Measurements from ENCODE around the gene VSIG1.

The VSIG1 gene

GRCh38 chrX:108064613-108065012, 19.7 kb downstream of the VSIG1 start:
- DNase-seq = no peak

DNA sequence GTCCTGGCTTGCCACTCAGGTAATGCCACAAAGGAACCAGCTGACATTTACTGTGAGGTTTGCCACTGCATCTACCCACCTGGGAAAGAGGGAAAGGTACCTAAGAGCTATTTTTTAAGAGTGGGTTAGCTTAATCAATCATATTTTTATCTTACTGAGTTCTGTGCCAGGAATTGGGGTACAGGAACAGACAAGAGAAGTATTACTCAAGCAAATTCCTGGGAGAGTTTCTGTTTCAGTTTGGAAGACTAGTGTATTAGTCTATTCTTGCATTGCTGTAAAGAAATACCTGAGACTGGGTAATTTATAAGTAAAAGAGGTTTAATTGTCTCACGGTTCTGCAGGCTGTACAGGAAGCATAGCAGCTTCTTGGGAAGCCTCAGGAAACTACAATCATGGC, 23.3 kb downstream of the VSIG1 start:
- DNase-seq = no peak

GRCh38 chrX:108070891-108071290, 26.0 kb downstream of the VSIG1 start:
- no peak for DNase-seq

DNA sequence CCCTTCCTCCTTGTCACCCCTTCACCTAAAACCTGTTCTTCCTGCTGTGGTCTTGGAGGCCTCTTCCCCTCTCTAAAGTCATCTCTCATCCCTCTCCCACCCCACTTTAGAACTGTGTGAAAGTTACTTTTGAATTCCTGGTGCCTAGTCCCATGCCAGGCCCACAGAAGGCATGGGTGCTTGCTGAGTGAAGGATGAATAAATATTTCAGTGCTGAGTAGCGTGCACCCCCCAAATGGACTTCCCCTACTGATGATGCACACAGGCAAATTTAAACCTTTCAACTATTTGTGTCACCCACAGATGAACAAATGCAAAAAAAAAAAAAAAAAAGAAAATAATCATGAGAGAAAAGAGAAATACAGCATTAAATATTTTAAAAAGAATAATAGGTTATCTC, 26.7 kb downstream of the VSIG1 start:
- DNase-seq = no peak

- no peak for DNase-seq
Observed at GRCh38 chrX:108072746-108073145, 27.9 kb downstream of the VSIG1 start.

DNA sequence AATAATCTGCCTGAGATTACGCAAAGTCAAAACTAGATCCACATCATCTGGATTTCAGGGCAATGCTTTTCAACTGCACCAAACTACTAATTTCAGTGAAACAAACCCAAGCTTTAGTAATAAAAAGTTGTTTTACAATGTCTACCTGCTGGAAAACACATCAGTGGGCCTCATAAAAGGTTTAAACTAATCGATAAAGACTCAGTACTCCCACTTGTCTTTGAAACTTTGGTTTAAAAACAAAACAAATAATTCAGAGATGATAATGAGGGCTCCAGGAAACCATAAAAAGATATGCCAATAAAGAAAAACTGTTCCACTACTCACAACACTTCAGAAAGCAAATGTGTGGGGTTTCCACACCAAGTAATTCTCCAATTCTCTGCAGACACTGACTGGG, 36.2 kb downstream of the VSIG1 start:
- no peak for DNase-seq

- no peak for DNase-seq
Observed at GRCh38 chrX:108087792-108088191, 42.9 kb downstream of the VSIG1 start.

DNA sequence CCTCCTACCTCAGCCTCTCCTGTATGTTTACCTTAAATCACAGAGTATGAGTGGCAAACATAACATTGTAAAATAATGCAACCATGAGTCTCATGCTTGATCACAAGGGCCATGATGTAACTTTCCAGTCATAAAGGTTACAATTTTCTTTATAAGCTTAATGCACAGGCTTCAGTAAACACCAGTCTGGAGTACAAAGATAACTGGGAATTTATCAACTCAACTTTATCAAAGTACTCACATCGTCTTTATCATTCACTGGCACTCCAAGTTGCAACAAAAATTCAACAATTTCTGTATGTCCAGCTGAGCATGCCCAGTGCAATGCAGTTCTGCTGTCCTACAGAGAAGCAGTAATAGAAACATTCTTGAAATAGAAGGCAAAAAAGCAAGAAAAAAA, 43.6 kb downstream of the VSIG1 start:
- DNase-seq = no peak

DNA sequence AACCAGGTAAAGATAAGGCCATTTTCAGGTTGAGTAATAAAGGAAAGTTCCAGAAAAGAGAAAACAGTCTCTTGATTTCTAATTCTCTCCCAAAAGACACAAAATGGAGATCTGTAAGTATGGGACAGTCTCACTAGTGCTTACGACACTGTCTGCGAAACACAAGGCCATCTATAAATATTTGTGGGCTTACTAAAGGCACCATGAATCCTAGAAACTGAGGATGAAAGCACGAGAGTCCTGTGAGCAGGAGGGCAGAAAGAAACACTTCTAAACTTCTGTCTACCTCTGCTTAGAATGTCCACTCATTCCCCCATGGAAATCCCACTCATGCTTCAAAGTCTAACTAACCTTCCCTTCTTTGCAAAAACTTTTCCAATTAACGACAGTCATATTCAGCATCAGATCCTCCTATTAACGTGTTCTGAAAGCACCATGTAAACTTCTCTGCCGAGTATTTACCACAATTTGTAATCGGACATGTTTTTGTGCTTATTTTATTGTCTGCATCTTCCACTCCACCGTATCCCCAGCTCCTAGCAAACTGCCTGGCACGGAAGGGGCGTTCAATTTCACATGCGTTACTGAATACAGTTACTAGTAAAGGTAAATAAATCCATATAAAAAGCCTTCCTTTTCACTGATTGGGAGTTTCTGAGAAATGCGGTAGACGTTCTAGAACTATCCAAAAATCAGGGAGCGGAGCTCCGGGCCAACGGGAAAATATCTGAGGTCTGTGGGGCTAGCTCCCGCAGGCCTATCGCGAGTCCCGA, 45.8 kb downstream of the VSIG1 start:
- DNase-seq = no peak

DNA sequence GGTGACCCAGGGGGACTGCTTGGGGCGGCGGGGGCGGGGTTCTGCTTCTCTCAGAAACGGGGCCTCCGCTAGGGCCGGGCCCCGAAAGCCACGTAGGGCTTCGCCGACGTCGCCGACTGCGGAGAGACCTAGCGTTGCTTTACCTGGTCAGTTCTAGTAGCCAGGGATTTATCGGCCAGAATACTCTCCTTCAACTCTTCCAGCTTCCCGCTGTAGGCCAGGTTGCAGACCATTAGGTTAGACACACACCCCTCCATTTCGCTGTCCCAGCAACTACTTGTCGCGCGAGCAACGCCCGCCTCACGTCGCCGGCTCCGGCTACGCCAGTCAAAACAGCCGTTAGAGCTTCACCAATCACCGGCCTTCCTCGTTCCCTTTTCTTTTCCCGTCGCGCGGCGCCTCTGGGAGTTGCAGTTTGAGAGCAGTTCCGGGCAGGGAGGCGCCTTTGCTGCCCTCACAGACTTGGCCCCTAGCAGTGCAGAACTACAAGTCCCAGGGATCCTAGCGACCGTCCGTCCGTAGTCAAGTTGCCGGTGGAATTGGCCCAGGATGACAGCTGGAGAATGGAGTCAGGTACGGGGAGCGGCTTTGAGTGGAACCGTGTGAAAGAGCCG, 46.5 kb downstream of the VSIG1 start, which contains the start of the genes ATG4A and PSMD10:
Gene ATG4A, plus strand, starts transcription at position 515 of the 614 bp plus-strand sequence. Its CDS starts 49 bp downstream, at position 564.
Gene PSMD10, minus strand, starts transcription at position 279 of the 614 bp plus-strand sequence. Its CDS starts 22 bp downstream, at position 257.
- peak; percentile 95 for DNase-seq

GRCh38 chrX:108091878-108092291, 47.0 kb downstream of the VSIG1 start:
- DNase-seq = peak; percentile 75

- no peak for DNase-seq
Observed at GRCh38 chrX:108097380-108097779, 52.5 kb downstream of the VSIG1 start.

DNA sequence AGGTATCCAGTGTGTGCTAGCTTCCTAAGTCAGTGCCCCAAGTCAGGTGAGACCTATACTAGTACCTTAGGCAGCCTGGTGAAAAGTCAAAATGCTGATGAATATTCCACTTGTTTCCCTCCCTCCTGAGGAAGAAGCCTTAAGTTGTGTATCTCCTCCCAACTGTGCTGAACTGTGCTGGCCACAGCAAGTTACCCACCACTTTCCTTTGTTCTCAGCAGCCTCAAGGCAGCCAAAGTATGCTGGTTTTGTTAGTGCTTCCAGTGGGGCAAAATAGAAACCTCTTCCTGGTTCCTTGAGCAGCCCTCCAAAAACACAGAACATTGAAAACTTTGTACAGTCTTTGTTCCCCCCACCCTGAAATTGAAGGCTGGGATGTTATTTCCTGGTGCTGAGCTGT, 60.6 kb downstream of the VSIG1 start:
- DNase-seq = no peak

DNA sequence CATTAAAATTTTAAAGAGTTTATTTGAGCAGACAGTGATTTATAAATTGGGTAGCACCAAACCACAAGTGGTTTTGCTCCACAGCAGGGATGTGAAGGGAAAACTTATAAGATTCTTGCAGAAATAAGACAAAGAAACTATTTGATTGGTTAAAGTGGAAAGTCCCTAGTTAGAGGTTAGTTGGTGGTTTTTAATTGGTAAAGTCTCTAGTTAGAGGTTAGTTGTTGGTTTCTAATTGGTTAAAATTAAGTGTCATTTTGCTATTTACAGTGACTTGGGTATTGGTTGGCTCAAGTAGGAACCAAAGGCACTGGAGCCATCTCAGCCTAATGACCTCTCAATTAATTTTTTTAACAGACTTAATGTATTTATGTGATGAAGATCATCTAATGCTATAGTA, 69.7 kb downstream of the VSIG1 start:
- no peak for DNase-seq

GRCh38 chrX:108117988-108118387, 73.1 kb downstream of the VSIG1 start:
- DNase-seq = peak; percentile 0

DNA sequence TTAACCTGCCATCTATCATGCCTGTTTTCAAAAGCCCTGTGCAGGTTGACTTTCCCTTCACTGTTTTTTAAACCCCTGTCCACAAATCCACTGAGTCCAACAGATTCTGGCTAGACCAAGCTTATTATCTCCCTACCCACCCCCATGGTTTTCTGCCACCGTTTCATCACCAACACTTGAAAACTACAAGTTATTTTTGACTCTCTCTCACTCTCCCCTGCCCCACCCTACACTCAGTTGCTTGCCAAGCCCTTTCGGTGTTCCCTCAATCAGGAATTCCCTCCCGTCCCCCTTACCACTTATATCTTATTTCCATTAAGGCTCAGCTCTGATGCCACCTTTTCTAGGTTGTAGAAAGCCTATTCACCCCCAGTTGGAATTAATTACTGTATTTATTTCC, 76.4 kb downstream of the VSIG1 start:
- DNase-seq = no peak

DNA sequence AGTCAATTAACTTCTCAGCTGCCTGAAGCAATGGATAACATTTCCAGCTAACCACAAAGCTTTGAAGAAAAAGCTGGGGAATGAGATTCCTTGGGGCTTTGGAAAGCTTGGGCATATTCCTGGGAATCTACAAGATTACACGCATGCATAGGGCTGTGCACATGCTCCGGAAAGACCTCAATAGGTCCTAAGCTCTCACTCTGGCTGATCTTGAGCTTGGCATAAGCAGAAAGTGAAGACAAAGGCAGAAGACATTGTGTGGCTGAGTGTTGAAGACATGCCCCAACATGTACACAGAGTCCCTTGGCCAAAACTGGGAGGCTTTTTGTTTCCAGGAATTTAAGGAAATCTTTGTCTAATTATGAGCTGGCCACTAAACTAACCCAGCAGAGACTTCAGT, 77.9 kb downstream of the VSIG1 start:
- no peak for DNase-seq

- no peak for DNase-seq
Observed at GRCh38 chrX:108123591-108124366, 78.9 kb downstream of the VSIG1 start.

DNA sequence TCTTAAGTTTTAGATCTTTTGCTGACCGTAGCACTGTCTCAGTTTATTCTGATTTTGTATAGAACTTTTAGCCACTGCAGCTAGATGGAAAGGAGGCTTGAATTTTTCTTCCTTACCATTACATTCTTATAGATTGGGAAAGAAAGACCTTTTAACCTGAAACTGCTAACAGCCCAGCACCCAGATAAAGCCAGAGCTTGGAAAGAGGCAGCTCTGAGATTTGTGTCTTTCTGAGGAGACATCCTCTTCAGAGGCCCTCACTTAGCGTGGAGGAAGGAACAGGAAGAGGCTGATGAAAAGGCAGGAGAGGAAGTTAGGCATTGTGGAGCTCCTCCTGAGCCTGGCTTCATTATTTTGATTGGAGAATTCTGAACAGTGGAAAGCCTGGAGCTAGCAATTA, 81.8 kb downstream of the VSIG1 start:
- no peak for DNase-seq

DNA sequence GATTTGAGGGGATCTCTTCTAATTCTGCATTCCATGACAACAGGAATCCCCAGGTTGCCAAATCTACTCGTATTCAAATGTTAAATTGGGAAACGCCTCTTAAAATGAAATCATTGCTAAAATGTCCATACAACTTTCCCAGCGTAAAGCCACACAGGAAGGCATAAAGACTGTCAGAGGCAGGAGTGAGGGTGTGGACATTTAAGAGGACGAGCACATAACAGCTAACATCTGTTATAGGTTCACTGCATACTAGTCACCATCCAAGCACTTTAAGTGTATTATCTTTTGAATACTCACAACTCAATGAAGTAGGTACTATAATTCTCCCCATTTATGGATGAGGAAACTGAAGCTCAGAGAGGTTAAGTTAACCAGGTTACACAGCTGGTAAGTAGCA, 82.3 kb downstream of the VSIG1 start:
- no peak for DNase-seq
